Astrocyte of the spinal cord (primary cell): ENCODE results near the gene PIGT.
"Not testable (repeated sequence)": the region's sequence is repeated elsewhere in the genome, so short reads cannot be mapped to it uniquely, and the experiment has no call there.

Source experiments
- DNase-seq: peaks from one replicate; pipeline ENCODE4 v3.0.0; 2011; ENCODE audit warnings: low read depth, low spot score
- H3K4me3 ChIP-seq: 2 replicates; pipeline ENCODE4 v1.5.1; 2011; ENCODE audit warnings: low read depth, mild to moderate bottlenecking, low read length, moderate library complexity
- CTCF ChIP-seq: IDR thresholded peaks from 2 replicates; pipeline ENCODE4 v1.5.1; 2012; ENCODE audit warnings: low read depth, mild to moderate bottlenecking, low read length, inconsistent platforms
- in situ Hi-C: cut with HindIII; loops from 2 replicates; pipeline ENCODE4 v1.10.0; 2017; ENCODE audit warnings: low sequenced_read_pairs

Gene PIGT

DNA sequence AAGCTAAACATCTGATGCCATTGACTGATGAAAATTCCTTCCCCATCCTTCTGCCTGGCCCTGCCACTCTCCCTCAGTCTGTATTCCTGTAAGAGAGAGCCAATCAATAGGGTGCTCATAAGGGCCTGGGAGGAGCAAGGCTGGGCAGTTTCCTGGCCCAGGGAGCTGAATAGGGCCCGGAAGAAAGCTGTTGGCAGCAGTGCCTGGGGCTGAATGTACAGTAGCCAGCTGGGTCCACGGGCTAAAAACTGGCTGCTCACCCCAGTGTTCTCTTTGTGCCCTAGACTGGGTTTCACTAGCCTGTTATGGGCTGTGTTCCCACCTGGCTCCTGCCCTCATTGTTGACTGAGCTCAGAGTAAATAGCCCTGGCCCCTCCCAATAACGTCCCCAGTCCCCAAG lies 51.9 kb downstream of the PIGT start:
- in situ Hi-C loops = no loop called here
- TF ChIP-seq CTCF = no peak
- DNase-seq = no peak

GRCh38 chr20:45469336-45470261 lies 53.7 kb downstream of the PIGT start, which contains the start of gene WFDC2:
Gene WFDC2, plus strand, starts transcription at chr20:45469753. Its CDS starts 29 bp downstream, at chr20:45469782.
- H3K4me3 ChIP-seq = peak within 1 kb of the TSS; percentile 23
- no peak for DNase-seq
- in situ Hi-C loops = no loop called here
- no peak for TF ChIP-seq CTCF

More for the DNA sequence above, 51.9 kb downstream of the PIGT start:
- H3K4me3 ChIP-seq = no peak overlapping the region

DNA sequence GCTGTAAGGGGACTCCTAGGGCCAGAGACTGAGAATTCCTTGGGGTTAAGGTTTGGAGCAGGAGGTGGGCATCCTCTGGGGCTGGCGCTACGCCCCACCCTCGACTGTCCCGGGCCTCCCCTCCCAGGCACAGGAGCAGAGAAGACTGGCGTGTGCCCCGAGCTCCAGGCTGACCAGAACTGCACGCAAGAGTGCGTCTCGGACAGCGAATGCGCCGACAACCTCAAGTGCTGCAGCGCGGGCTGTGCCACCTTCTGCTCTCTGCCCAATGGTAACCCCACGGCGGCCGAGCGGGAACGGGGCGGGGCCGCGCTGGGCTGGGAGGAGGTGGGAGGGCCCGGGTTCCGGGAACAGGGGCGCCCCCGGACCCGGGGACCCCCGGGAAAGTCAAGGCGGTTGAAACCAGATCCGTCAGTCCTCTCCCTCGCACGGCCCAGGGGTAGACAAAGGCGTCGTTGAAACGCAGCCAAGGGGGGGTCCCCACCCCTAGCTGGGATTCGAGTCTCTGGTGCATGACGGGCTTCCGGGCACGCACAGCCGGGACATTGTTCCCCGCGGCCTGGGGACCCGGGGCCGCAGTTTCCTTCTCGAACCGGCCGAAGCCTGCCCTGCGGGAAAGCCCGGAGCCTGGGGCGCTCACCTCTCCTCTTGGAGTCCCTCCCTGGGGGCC lies 54.5 kb downstream of the PIGT start:
- no peak for DNase-seq
- in situ Hi-C loops = no loop called here
- TF ChIP-seq CTCF = no peak
- H3K4me3 ChIP-seq = peak overlapping the region; percentile 23

GRCh38 chr20:45470937-45471336 lies 55.0 kb downstream of the PIGT start:
- in situ Hi-C loops = no loop called here
- DNase-seq = no peak
- no peak overlapping the region for H3K4me3 ChIP-seq
- no peak for TF ChIP-seq CTCF

DNA sequence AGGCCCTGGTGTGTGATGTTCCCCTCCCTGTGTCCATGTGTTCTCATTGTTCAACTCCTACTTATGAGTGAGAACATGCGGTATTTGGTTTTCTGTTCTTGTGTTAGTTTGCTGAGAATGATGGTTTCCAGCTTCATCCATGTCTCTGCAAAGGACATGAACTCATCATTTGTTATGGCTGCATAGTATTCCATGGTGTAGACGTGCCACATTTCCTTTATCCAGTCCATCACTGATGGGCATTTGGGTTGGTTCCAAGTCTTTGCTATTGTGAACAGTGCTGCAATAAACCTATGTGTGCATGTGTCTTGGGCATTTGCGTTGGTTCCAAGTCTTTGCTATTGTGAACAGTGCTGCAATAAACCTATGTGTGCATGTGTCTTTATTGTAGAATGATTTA lies 56.3 kb downstream of the PIGT start:
- in situ Hi-C loops, H3K4me3 ChIP-seq, DNase-seq: not testable (repeated sequence)
